ENCODE measurements around the gene ZNF609. TPM values are rescaled to one million over a fixed set of nuclear protein-coding genes. Genes with fewer than 3 reads are reported as not detected.

Gene ZNF609
- polyA plus RNA-seq, 3 donors: 33.6 to 36.4 (median 34.3) TPM

- no peak for DNase-seq (ENCODE audit: low read depth in 3 of 3, low spot score in 2 of 3)
Measured at GRCh38 chr15:64502151-64502550, 41.8 kb downstream of the ZNF609 start.

GRCh38 chr15:64502551-64502950 is 42.2 kb downstream of the ZNF609 start:
- no peak for DNase-seq (ENCODE audit: low read depth in 3 of 3, low spot score in 2 of 3)

GRCh38 chr15:64503197-64503596 is 42.8 kb downstream of the ZNF609 start:
- DNase-seq (ENCODE audit: low read depth in 3 of 3, low spot score in 2 of 3): peak; percentile 15 to 36 (median 27)

GRCh38 chr15:64503640-64504039 is 43.3 kb downstream of the ZNF609 start:
- no peak for DNase-seq (ENCODE audit: low read depth in 3 of 3, low spot score in 2 of 3)

GRCh38 chr15:64507293-64507802 is 47.0 kb downstream of the ZNF609 start:
- peak; percentile 43 to 68 (median 58) for DNase-seq (ENCODE audit: low read depth in 3 of 3, low spot score in 2 of 3)

- no peak for DNase-seq (ENCODE audit: low read depth in 3 of 3, low spot score in 2 of 3)
Measured at GRCh38 chr15:64507845-64508244, 47.5 kb downstream of the ZNF609 start.

GRCh38 chr15:64513823-64514222 is 53.4 kb downstream of the ZNF609 start:
- DNase-seq (ENCODE audit: low read depth in 3 of 3, low spot score in 2 of 3): no peak

GRCh38 chr15:64515196-64515595 is 54.8 kb downstream of the ZNF609 start:
- no peak for DNase-seq (ENCODE audit: low read depth in 3 of 3, low spot score in 2 of 3)

- DNase-seq (ENCODE audit: low read depth in 3 of 3, low spot score in 2 of 3): no peak
Measured at GRCh38 chr15:64515825-64516224, 55.4 kb downstream of the ZNF609 start.

GRCh38 chr15:64519897-64520296 is 59.5 kb downstream of the ZNF609 start:
- no peak for DNase-seq (ENCODE audit: low read depth in 3 of 3, low spot score in 2 of 3)

GRCh38 chr15:64521201-64521600 is 60.8 kb downstream of the ZNF609 start:
- no peak for DNase-seq (ENCODE audit: low read depth in 3 of 3, low spot score in 2 of 3)

GRCh38 chr15:64521726-64522164 is 61.4 kb downstream of the ZNF609 start:
- DNase-seq (ENCODE audit: low read depth in 3 of 3, low spot score in 2 of 3): no peak

- no peak for DNase-seq (ENCODE audit: low read depth in 3 of 3, low spot score in 2 of 3)
Measured at GRCh38 chr15:64522226-64522823, 61.9 kb downstream of the ZNF609 start.

- no peak for DNase-seq (ENCODE audit: low read depth in 3 of 3, low spot score in 2 of 3)
Measured at GRCh38 chr15:64523240-64523639, 62.9 kb downstream of the ZNF609 start.

GRCh38 chr15:64524778-64525177 is 64.4 kb downstream of the ZNF609 start:
- DNase-seq (ENCODE audit: low read depth in 3 of 3, low spot score in 2 of 3): no peak

- DNase-seq (ENCODE audit: low read depth in 3 of 3, low spot score in 2 of 3): no peak
Measured at GRCh38 chr15:64525828-64526530, 65.6 kb downstream of the ZNF609 start.

GRCh38 chr15:64527263-64527984 is 67.0 kb downstream of the ZNF609 start:
- no peak for DNase-seq (ENCODE audit: low read depth in 3 of 3, low spot score in 2 of 3)

- DNase-seq (ENCODE audit: low read depth in 3 of 3, low spot score in 2 of 3): no peak
Measured at GRCh38 chr15:64528871-64529270, 68.5 kb downstream of the ZNF609 start.

- no peak for DNase-seq (ENCODE audit: low read depth in 3 of 3, low spot score in 2 of 3)
Measured at GRCh38 chr15:64530472-64530871, 70.1 kb downstream of the ZNF609 start.

- DNase-seq (ENCODE audit: low read depth in 3 of 3, low spot score in 2 of 3): no peak
Measured at GRCh38 chr15:64530918-64531317, 70.5 kb downstream of the ZNF609 start.

- DNase-seq (ENCODE audit: low read depth in 3 of 3, low spot score in 2 of 3): no peak
Measured at GRCh38 chr15:64532521-64533315, 72.3 kb downstream of the ZNF609 start.
